Activated B cell treated with CpG ODN at 0.5 μM for 24 hours (primary cell): ENCODE measurements around the gene PLET1. TPM values are rescaled to one million over a fixed set of nuclear protein-coding genes. Genes with fewer than 3 reads are reported as not detected.

Experiments
- ATAC-seq: fragments of 200-7000 bp; cut with Tn5 transposase; one replicate; pipeline ENCODE4 v1.10.0; 2021; ENCODE audit warnings: low read depth, mild to moderate bottlenecking, moderate library complexity
- CTCF ChIA-PET: fragments of 350-600 bp; sonication (Branson Sonifier 250); formaldehyde crosslinking; loops from one replicate; lab custom pipeline; 2021; ENCODE audit warnings: antibody characterized with exemption; lab: Charles Lee
- POLR2A ChIA-PET: fragments of 350-600 bp; sonication (Branson Sonifier 250); formaldehyde crosslinking; loops from one replicate; lab custom pipeline; 2021; ENCODE audit warnings: antibody characterized with exemption; lab: Charles Lee
- DNase-seq: peaks from one replicate; pipeline ENCODE4 v3.0.0; 2022
- H3K27ac Mint-ChIP-seq: one replicate; pipeline ENCODE4 v1.8.0; 2020; ENCODE audit warnings: mixed read lengths
- H3K27me3 Mint-ChIP-seq: one replicate; pipeline ENCODE4 v1.8.0; 2021; ENCODE audit warnings: mixed read lengths
- H3K36me3 Mint-ChIP-seq: one replicate; pipeline ENCODE4 v1.8.0; 2021; ENCODE audit warnings: low read depth, mixed read lengths
- H3K4me1 Mint-ChIP-seq: one replicate; pipeline ENCODE4 v1.8.0; 2021; ENCODE audit warnings: mixed read lengths
- H3K4me3 Mint-ChIP-seq: one replicate; pipeline ENCODE4 v1.8.0; 2020; ENCODE audit warnings: mild to moderate bottlenecking, mixed read lengths
- H3K9me3 Mint-ChIP-seq: one replicate; pipeline ENCODE4 v1.8.0; 2020; ENCODE audit warnings: mixed read lengths
- intact Hi-C: fragments of 100-400 bp; cut with micrococcal nuclease; formaldehyde crosslinking; loops from one replicate; pipeline ENCODE4 v1.15.1; 2024
- total RNA-seq: library from RNA; stranded (reverse); gene quantifications from 2 replicates; pipeline ENCODE4 v1.2.3, GENCODE V29; 2022
- TF ChIP-seq, protein P1 (sequence below): fragments of 200-600 bp; IDR thresholded peaks from one replicate; pipeline ENCODE4 v1.8.0; 2022; ENCODE audit warnings: antibody characterized with exemption, mild to moderate bottlenecking

PLET1 gene
- total RNA-seq, 1 donor from 2014 or later = not detected

DNA sequence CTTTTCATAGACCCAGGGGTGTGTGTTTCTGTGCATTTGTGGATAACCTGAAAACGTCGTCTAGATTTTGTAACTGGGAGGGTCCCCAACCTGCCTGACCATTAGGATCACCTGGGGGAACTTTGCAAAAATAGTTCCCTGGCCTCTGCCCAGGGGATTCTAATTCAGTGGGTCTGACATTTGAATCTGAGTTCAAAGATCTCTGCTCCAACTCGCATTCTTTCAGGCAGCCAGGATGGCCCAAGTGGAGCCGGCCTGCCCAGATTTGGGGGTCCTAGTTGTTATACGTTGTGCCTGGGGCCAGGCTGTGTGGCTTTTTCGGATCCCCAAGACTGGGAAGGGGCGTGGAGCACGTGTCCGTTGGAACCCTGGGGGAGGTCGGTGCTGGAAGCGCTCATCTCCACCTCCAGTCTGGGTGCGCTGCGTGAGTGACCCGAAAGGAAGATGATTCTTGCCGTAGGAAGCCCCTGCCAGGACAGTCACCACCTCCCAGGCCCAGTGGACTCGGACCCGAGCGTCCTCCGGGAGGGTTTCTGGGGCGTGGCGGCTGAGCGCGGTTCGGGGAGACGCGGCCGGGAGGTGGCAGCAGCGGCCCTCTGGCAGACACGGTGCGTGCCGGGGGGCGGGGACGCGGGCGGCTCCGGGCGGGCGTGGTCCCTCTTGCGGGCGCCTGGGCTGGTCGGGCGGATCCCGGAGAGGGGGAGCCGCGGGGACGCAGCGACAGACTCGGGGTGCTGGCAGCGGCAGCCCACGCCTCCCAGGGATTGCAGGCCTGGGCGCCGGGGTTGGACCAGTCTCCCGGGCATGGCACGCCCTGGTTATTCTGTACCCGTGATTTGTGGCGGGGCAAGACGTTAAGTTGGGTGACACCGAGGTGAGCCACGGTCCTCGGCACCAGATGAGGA lies 29.2 kb upstream of the PLET1 start:
- TF ChIP-seq, protein P1, sequence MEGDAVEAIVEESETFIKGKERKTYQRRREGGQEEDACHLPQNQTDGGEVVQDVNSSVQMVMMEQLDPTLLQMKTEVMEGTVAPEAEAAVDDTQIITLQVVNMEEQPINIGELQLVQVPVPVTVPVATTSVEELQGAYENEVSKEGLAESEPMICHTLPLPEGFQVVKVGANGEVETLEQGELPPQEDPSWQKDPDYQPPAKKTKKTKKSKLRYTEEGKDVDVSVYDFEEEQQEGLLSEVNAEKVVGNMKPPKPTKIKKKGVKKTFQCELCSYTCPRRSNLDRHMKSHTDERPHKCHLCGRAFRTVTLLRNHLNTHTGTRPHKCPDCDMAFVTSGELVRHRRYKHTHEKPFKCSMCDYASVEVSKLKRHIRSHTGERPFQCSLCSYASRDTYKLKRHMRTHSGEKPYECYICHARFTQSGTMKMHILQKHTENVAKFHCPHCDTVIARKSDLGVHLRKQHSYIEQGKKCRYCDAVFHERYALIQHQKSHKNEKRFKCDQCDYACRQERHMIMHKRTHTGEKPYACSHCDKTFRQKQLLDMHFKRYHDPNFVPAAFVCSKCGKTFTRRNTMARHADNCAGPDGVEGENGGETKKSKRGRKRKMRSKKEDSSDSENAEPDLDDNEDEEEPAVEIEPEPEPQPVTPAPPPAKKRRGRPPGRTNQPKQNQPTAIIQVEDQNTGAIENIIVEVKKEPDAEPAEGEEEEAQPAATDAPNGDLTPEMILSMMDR = peak; percentile 25
- ChIA-PET POLR2A (interaction anchor here (0.6 kb wide), 1 partner anchor 412 kb away, joined by 5 read pairs; no protein-coding TSS in a partner anchor), CTCF (interaction anchor here (1.3 to 2.2 kb wide), 2 partner anchors 9 to 70 kb away, joined by 6 to 15 read pairs; no protein-coding TSS in a partner anchor)
- H3K27ac Mint-ChIP-seq = peak overlapping the region; percentile 0
- H3K27me3 Mint-ChIP-seq = no peaks in the 10 kb centered on the region
- intact Hi-C loops = loop anchor here (1.0 to 10.0 kb wide), 7 partner anchors 162 to 1482 kb away; partner anchors contain the start of genes TTC12 and ZW10
- ATAC-seq (peak; percentile 98), DNase-seq (peak; percentile 83)
- peaks cover 13% of the 10 kb centered on the region for H3K4me1 Mint-ChIP-seq
- no peaks in the 10 kb centered on the region for H3K9me3 Mint-ChIP-seq
- H3K36me3 Mint-ChIP-seq = no peaks in the 10 kb centered on the region
- peak overlapping the region; percentile 78 for H3K4me3 Mint-ChIP-seq

DNA sequence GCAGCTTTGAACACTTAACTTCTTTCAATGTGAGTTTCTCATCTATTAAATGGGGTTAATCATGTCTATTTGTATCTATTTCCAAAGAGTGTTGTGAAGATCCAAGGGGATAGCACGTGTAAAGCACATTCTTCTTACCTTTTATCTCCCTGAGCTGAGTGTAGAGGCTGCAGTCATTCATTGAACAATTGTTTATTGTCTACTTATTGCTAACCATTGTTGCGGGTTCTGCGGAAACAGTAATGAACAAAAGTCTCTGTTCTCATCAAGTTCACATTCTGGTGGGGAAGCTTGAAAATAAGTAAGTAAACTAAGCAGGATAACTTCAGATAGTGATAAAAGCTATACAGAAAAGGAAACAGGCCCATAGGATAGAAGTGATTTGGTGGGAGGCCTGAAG lies 27.4 kb upstream of the PLET1 start:
- ATAC-seq (no peak), DNase-seq (no peak)
- no peak overlapping the region for H3K27ac Mint-ChIP-seq
- intact Hi-C loops = loop anchor here (10.0 kb wide), 1 partner anchor 1027 kb away; the partner anchor contains the start of gene TTC12
- peaks cover 13% of the 10 kb centered on the region for H3K4me1 Mint-ChIP-seq
- H3K4me3 Mint-ChIP-seq = no peak overlapping the region
- TF ChIP-seq, protein P1 = no peak
- H3K9me3 Mint-ChIP-seq = no peaks in the 10 kb centered on the region
- POLR2A ChIA-PET = no interaction called here
- CTCF ChIA-PET = interaction anchor here (0.7 to 2.2 kb wide), 4 partner anchors 8 to 1002 kb away, joined by 3 to 16 read pairs (median 9); no protein-coding TSS in a partner anchor
- no peaks in the 10 kb centered on the region for H3K36me3 Mint-ChIP-seq
- H3K27me3 Mint-ChIP-seq = no peaks in the 10 kb centered on the region

DNA sequence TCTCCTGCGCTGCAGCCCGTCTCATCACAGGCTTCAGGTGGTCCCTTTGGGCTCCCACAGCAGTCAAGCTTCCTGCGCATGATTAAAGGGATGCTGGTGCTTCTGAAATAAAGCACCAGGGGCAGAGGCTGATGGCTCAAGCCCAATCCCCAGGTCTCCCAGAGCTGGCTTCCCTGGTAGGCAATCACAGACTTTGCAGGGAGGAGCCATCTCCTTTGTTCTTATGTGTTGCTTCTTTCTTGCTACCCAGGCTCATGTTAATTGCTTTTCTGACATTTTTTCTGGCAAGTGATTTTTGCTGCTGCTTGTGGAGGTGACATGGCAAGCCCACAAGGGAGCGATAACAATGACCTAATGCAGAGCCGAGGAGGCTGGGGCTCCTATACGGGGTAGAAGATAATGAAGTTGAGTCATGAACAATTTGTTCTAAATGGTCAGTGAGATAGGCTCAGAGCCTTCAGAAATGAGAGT lies 25.2 kb upstream of the PLET1 start:
- no peak overlapping the region for H3K27ac Mint-ChIP-seq
- no peaks in the 10 kb centered on the region for H3K27me3 Mint-ChIP-seq
- TF ChIP-seq, protein P1 = no peak
- no peak for ATAC-seq
- DNase-seq = no peak
- no peaks in the 10 kb centered on the region for H3K9me3 Mint-ChIP-seq
- intact Hi-C loops = loop anchor here (10.0 kb wide), 1 partner anchor 1029 kb away; the partner anchor contains the start of gene TTC12
- no peaks in the 10 kb centered on the region for H3K36me3 Mint-ChIP-seq
- H3K4me1 Mint-ChIP-seq = peaks cover 18% of the 10 kb centered on the region
- ChIA-PET POLR2A (no interaction called here), CTCF (no interaction called here)
- no peak overlapping the region for H3K4me3 Mint-ChIP-seq

DNA sequence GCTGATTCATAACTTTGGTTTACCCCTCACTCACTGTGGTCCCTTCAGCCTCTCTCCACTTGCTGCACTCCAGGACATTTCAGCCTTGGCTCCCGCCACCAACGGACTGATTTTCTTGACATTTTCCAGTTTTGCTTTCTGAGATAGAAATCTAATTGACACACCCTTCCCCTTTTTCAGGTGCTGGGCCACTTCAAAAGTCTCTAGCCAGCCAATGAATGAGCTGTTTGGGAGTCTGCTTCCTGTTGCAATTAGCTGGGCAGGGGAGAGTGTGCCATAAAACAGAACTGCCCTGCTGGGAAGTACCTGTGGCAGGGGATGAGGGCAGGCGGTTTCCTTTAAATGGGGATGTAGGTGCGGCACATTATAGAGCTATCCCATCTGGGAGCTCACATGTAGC lies 21.1 kb upstream of the PLET1 start:
- Mint-ChIP-seq H3K27ac (no peak overlapping the region), H3K4me1 (peaks cover 19% of the 10 kb centered on the region), H3K27me3 (no peaks in the 10 kb centered on the region), H3K4me3 (no peak overlapping the region), H3K36me3 (no peaks in the 10 kb centered on the region), H3K9me3 (no peaks in the 10 kb centered on the region)
- TF ChIP-seq, protein P1 = no peak
- intact Hi-C loops = loop anchor here (2.0 to 10.0 kb wide), 3 partner anchors 55 to 1033 kb away; partner anchors contain the start of genes ALG9, PTS and TTC12
- DNase-seq = no peak
- ATAC-seq = no peak
- CTCF ChIA-PET = interaction anchor here (1.1 to 9.7 kb wide), 8 partner anchors 7 to 1008 kb away, joined by 3 to 166 read pairs (median 8); no protein-coding TSS in a partner anchor
- POLR2A ChIA-PET = interaction anchor here (1.9 to 2.4 kb wide), 2 partner anchors 11 to 55 kb away, joined by 4 to 26 read pairs; partner anchors contain the start of gene PTS
